ENCODE results near the gene AP1G1.

GRCh38 chr16:71788578-71788977 lies 20.1 kb downstream of the AP1G1 start:
- TF ChIP-seq RFX5 (IDR thresholded peaks at IDR 0.05; ENCODE audit: low read depth, low read length): no peak
- TF ChIP-seq, protein P1, sequence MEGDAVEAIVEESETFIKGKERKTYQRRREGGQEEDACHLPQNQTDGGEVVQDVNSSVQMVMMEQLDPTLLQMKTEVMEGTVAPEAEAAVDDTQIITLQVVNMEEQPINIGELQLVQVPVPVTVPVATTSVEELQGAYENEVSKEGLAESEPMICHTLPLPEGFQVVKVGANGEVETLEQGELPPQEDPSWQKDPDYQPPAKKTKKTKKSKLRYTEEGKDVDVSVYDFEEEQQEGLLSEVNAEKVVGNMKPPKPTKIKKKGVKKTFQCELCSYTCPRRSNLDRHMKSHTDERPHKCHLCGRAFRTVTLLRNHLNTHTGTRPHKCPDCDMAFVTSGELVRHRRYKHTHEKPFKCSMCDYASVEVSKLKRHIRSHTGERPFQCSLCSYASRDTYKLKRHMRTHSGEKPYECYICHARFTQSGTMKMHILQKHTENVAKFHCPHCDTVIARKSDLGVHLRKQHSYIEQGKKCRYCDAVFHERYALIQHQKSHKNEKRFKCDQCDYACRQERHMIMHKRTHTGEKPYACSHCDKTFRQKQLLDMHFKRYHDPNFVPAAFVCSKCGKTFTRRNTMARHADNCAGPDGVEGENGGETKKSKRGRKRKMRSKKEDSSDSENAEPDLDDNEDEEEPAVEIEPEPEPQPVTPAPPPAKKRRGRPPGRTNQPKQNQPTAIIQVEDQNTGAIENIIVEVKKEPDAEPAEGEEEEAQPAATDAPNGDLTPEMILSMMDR (conservative IDR thresholded peaks at IDR 0.05; ENCODE audit: low read depth, low read length): no peak
- no peak for TF ChIP-seq BHLHE40 (IDR thresholded peaks at IDR 0.05; ENCODE audit: low read depth, low read length)
- no peak for TF ChIP-seq CEBPB (IDR thresholded peaks at IDR 0.05; ENCODE audit: low read depth, low read length)
- TF ChIP-seq MXI1 (IDR thresholded peaks at IDR 0.05; ENCODE audit: borderline replicate concordance, low read depth, low read length): no peak
- no peak for TF ChIP-seq MAFK (IDR thresholded peaks at IDR 0.05; ENCODE audit: low read depth, low read length)
- no peak for TF ChIP-seq RAD21 (IDR thresholded peaks at IDR 0.05; ENCODE audit: low read length)
- no peak for TF ChIP-seq SMC3 (IDR thresholded peaks at IDR 0.05; ENCODE audit: low read depth, low read length)
- TF ChIP-seq MAZ (IDR thresholded peaks at IDR 0.05; ENCODE audit: borderline replicate concordance, low read depth, low read length): no peak
- TF ChIP-seq POLR2A (IDR thresholded peaks at IDR 0.05; ENCODE audit: low read depth, low read length): no peak
- TF ChIP-seq NFE2L2 (IDR thresholded peaks at IDR 0.05; ENCODE audit: low read depth, low read length): no peak
- TF ChIP-seq ELK1 (IDR thresholded peaks at IDR 0.05; ENCODE audit: borderline replicate concordance, low read depth, low read length): no peak

Data from IMR-90 (cell line).